ENCODE results near the gene RAB12.
"Not testable (repeated sequence)": the region's sequence is repeated elsewhere in the genome, so short reads cannot be mapped to it uniquely, and the experiment has no call there.

RAB12 gene

DNA sequence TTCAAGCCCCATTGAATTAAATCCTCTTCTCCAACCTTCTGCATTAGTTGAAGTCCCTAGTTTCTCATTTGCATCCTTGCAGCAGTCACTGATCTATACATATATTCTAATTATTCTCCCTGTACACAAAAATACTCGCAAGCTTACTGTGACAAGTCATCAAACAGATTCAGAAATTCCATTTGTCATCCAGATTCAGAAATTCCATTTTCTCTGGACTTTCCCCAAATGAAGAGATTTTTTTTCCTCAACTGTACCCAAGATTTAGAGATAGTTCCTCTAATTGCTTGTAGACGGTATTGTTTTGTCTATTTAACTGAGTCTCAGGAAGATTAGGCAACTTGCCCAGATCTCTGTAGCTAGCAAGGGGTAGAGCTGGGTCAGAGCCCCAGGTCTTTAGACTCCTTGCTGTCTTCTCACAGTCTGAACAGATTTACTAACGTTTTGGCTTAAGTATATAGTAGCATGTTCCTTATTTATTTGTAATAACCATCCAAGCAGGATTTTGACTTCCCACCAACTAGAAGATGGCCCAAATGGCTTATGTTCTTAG lies 34.2 kb downstream of the RAB12 start:
- DNase-seq (ENCODE audit: low read depth in 3 of 3, low spot score in 1 of 3): no peak

DNA sequence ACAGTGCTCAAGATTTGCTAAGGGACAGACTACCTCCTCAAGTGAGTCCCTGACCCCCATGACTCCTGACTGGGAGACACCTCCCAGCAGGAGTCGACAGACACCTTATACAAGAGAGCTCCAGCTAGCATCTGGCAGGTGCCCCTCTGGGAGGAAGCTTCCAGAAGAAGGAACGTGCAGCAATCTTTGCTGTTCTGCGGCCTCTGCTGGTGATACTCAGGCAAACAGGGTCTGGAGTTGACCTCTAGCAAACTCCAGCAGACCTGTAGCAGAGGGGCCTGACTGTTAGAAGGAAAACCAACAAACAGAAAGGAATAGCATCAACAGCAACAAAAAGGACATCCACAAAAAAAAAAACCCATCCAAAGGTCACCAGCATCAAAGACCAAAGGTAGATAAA lies 38.1 kb downstream of the RAB12 start:
- not testable (repeated sequence) for DNase-seq (ENCODE audit: low read depth in 3 of 3, low spot score in 1 of 3)

DNA sequence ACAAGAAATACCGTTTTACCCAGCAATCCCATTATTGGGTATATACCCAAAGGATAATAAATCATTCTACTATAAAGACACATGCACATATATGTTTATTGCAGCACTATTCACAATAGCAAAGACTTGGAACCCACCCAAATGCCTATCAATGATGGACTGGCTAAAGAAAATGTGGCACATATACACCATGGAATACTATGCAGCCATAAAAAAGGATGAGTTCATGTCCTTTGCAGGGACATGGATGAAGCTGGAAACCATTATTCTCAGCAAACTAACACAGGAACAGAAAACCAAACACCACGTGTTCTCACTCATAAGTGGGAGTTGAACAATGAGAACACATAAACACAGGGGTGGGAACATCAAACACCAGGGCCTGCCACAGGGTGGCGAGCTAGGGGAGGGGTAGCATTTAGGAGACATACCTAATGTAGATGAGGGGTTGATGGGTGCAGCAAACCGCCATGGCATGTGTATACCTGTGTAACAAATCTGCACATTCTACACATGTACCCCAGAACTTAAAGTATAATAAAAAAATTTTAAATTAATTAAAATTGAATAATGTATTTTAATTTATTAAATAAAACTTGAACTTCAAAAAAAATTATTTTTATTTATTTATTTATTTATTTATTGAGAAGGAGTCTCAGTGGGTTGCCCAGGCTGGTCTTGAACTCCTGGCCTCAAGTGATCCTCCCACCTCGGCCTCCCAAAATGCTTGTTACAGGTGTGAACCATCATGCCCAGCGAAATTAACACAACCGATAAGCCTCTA lies 42.4 kb downstream of the RAB12 start:
- not testable (repeated sequence) for DNase-seq (ENCODE audit: low read depth in 3 of 3, low spot score in 1 of 3)

DNA sequence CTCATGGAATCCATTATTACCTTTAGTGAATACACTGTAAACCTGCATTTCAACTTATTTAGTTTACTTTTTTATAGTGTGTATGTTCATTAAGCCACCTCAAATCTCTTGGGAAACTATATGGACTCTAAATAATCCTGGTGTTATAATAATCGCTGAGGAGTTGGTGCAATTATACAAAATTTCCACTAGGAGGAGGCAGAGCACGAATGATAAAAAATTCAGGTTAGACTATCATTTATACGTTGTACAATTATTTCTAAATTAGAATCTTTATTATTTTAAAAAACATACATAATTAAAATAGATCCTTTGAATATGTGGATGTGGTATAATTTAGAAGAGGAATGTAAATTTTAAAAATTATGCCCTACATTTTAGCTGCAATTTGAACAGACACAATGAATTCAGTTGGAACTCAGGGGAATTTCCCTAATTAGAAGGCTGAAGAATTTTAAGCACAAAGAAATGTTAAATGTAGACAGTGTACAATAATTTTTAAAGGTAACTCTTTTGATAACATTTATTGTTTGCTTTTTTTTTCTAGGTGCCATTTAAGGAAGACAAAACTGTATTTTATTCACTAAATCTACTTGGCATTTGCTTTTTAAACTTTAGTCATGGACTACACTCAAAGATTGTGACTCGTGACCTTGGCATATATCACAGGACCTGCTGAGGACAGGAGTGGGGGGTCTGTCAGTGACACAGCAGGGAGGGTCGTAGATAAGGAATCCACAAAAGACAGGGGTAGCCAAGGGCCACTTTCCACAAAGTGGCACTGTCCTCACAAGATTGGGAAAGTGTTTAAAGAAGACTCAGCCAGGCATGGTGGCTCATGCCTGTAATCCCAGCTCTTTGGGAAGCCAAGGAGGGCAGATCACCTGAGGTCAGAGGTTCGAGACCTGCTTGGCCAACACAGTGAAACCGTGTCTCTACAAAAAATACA lies 45.5 kb downstream of the RAB12 start:
- no peak for DNase-seq (ENCODE audit: low read depth in 3 of 3, low spot score in 1 of 3)

DNA sequence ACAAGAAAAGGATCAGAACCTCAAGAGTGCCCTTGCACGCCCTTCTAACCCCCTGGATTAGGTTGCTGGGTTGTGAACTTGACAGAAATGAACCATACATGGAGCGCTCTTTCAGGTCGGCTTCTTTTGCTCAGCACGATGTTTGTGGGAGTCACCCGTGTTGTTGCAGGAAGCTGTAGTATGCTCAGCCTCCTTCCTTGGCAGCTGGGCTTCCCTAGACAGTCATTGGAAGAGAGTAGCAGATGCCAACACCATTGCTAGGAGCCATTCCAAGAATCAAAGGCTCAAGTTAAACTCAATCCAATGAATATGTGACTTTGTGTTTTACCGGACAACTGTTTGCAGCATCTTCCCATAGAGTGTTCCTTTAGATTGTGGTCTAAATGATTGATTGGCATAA lies 47.0 kb downstream of the RAB12 start:
- DNase-seq (ENCODE audit: low read depth in 3 of 3, low spot score in 1 of 3): no peak

DNA sequence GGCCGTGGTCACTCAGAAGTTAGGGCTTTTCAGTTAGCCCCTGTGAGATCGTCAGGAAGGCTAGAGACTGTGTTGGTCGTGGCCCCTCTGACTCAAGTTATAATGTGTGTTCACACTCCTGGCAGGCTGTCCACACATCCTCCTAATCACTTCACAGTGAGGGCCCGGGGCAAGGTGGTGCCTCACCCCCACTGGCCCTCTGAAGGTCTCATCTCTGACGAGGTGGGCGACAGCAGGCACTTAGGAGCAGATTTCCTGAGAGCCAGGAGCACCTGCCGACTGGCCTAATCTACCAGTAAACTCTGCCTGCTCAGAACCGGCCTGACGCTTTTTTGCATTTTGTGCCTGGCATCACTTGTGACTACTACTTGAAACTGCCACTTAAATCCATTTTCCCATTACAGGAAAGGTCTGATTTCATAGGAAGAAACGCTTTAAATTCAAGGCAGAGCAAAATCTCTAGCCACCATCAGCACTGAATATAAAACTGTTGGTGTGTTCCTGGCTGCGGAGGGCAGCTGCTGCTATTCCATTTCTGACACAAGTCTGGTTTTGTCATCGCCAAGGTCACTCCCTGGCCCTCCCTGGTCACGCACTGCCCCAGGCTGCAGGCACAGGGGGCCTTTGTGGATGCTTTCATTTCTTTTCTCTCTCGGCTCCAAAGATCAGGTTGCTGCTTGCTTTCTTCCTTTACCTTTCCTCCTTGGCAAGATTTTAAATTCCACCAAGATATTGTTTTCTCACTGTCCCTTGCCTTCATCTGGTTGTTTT lies 48.0 kb downstream of the RAB12 start:
- no peak for DNase-seq (ENCODE audit: low read depth in 3 of 3, low spot score in 1 of 3)

DNA sequence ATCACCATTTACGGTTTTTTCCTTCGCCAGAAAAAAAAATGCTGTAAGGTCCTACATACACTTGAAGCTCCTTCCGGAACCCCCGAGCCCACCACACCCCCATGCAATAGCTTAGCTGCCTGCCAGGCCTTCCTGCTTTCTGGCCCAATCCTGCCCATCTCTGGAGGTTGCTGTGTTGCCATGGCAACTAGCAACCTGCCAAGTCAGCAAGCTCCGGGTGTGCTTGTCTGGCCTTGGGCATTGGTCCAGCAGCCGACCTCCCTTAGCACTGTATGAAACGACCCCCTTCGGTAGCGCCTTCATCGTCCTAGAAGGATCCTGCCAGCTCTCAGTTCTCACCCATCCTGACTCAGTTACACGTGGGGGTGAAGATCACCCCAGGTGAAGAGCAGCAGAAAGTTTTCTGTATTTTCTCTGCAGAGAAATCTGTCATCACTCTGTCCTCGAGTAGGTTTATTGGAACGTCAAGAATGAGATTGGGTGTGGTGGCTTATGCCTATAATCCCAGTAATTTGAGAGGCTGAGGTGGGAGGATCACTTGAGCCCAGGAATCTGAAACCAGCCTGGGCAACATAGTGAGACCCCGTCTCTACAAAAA lies 48.7 kb downstream of the RAB12 start:
- DNase-seq (ENCODE audit: low read depth in 3 of 3, low spot score in 1 of 3): no peak

DNA sequence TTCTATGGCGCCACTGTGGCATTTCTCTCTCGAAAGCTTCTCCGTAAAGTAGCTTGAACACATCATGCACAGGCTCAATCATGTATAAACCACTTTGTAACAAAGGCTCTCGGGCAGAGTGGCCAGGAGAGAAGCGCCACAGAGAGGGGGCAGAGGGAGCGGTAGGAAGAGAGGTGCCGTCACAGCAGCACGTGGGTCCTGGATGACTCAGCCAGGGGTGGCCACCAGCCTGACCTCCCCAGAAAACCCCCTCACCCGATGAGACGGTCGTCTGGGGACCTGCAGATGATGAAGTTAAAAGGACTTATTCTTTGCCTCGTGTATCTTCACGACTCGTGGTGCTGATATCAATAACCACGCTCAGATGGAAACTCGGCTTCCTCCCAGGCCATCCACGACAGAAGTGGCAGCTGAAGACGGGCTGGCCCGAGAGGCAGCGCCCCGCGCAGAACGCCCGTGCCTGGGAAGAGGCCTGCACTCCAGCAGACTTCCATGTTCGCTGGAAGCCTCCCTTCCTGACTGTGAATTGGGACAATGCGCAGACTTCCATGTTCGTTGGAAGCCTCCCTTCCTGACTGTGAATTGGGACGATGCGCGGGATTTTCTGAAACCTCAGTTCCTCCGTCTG lies 49.7 kb downstream of the RAB12 start:
- no peak for DNase-seq (ENCODE audit: low read depth in 3 of 3, low spot score in 1 of 3)

DNA sequence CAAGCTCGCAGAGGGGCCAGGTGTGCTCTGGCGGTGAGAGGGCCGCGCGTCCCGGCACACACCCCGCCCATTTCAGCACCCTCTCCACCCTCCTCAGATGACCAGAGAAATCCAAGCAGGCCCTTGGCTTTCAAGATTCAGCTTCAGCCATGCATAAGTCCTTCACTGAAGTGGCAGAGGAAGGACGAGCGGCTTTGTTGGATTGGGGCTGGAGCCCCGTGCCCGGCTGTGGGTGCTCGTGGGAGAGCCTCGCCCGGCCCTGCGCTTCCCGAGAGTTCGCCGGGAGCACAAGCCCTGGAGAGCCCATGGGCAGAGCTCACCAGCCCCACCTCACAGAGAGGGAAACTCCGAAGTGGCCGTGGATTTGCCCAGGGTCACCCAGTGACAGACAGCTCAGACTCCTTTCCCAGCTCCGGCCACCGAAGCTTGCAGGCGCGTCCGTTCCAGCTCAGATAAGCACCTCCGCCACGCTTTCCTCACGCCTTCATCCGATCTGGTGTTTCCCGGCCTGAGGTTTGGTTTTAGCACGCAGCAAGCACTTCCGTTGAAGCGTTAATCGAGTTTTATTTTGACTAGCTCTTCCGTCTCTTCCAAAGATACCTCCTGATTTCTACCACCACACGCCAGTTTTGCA lies 50.5 kb downstream of the RAB12 start:
- no peak for DNase-seq (ENCODE audit: low read depth in 3 of 3, low spot score in 1 of 3)

DNA sequence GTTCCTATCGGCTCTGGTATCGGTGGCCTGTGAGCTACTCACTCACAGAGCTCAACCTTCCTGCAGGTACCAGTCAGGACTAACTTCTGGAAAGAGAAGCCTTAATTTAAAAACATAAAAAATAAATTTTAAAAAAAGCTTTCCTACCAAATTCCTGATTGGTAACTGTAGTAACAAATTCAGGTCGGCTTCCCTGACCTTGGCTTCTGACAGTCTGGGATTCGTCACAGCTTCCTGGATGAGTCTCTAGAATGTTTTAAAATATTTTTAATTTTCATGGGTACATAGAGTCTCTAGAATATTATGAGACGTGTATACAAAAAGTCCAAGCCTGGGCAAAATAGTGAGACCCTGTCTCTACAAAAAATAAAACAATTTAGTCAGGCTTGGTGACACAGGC lies 51.1 kb downstream of the RAB12 start:
- DNase-seq (ENCODE audit: low read depth in 3 of 3, low spot score in 1 of 3): no peak

DNA sequence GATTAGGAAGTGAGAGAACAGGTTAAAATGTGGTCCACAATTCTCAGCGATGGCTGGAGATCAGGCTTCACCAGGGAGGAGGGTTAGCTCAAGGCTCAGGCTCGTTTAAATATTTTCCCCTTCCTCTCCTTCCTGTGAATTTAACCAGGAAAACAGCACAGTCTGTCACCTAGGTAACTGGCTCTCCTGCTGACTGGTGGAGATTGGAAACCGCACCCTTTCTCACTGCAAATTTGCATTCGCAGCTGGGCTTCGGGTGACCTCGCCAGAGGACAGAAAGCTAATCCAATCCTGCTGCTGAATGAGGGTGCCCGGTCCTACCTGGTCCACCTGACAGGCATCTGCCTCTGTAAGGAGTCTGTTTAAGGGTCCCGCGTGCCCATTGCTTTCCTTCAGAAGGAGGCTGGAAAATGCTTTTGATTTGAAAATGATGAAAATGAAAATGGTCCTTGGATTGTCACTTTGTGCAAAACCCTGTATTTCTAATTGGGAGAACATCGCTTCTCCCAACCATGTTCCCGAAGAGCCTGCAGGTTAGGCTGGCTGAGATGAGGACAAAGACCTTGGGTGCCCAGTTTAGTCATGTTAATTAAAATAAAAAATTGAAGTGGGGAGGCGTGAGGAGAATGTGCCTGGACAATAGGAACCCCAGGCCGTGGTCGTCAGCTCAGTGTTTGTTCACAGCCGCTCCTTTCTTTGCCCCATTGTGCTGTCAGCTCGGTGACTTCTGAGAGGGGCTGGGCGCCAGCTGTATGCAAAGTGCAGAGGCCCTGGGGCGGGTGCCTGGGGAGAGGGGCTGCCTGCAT lies 52.7 kb downstream of the RAB12 start:
- no peak for DNase-seq (ENCODE audit: low read depth in 3 of 3, low spot score in 1 of 3)

DNA sequence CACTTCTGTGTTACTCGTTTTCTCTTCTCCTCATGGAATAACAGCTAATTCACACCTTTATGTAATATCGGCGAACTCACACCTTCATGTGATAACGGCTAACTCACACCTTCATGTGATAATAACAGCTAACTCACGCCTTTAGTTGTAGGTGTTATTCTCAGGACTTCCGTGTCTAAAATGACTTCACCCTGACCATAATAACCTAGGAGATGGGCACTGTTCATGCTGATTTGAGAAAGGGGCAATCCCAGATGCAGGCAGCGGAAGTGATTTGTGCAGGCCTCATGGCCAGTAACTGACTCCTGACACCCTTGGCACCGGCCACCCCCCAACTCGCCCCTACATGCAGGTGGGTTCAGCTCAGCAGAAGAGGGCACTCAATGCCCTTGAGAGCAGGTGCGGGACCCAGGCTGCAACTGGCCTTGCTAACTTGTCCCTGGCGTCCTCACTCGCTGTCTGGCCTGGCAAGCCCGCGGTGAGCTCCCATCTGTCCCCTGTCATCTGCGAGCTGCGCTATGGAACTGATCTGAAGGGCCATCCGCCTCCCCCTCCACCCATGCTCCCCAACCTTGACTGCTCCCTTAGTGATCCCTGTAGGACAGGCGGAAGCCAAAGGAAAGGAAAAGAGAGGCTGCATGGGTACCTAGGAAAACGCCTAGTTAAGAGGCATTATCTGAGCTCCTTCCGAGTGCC lies 53.5 kb downstream of the RAB12 start:
- DNase-seq (ENCODE audit: low read depth in 3 of 3, low spot score in 1 of 3): no peak

DNA sequence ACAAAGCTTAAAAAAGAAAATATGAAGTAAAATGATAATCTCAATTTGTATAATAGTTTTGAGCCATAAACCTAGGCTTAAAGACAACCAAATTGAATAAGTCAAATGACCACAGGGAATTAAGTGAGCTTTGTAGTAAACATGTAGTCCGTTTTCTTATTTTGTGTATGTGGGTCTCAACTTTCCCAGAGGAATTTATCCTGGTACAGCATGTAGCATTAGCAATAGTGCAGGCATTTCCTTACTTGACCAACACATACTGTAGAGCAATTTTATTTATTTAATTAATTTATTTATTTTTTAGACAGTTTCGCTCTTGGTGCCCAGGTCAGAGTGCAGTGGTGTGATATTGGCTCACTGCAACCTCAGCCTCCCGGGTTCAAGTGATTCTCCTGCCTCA lies 58.6 kb downstream of the RAB12 start:
- DNase-seq (ENCODE audit: low read depth in 3 of 3, low spot score in 1 of 3): no peak

DNA sequence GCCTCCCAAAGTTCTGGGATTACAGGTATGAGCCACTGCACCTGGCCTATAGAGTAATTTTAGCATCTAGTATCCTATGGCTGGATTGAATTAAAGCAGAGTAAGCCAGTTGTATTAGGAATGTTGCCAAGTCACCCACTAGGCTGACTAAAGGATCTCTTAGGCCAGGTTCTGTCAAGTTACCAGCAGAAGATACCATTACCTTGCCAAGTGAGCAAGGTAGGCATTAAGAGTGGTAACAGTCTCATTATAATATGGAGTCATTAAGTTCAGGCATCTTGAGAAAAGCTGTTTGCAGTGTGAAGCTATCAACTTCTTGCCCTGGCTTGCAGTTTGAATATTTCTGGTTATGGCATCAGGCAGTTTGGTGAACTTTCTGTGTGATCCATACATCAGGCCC lies 59.1 kb downstream of the RAB12 start:
- DNase-seq (ENCODE audit: low read depth in 3 of 3, low spot score in 1 of 3): no peak

DNA sequence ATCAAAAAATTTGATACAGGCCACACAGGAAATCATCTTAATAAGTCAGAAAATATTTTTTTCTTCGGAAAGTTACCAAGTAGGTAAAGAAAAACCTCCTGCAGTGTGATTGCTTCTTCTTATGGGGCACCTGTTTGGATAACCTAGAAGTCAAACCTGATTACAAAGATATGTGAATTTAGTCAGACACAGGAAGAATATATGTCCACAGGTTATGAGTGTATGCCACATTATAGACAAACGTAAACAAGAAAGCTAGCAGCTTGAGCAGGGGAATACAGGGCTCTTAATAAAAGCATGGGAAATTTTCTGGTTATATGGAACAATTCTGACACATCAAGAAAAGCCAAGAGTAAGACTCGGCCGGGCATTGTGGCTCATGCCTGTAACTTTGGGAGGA lies 60.3 kb downstream of the RAB12 start:
- no peak for DNase-seq (ENCODE audit: low read depth in 3 of 3, low spot score in 1 of 3)

DNA sequence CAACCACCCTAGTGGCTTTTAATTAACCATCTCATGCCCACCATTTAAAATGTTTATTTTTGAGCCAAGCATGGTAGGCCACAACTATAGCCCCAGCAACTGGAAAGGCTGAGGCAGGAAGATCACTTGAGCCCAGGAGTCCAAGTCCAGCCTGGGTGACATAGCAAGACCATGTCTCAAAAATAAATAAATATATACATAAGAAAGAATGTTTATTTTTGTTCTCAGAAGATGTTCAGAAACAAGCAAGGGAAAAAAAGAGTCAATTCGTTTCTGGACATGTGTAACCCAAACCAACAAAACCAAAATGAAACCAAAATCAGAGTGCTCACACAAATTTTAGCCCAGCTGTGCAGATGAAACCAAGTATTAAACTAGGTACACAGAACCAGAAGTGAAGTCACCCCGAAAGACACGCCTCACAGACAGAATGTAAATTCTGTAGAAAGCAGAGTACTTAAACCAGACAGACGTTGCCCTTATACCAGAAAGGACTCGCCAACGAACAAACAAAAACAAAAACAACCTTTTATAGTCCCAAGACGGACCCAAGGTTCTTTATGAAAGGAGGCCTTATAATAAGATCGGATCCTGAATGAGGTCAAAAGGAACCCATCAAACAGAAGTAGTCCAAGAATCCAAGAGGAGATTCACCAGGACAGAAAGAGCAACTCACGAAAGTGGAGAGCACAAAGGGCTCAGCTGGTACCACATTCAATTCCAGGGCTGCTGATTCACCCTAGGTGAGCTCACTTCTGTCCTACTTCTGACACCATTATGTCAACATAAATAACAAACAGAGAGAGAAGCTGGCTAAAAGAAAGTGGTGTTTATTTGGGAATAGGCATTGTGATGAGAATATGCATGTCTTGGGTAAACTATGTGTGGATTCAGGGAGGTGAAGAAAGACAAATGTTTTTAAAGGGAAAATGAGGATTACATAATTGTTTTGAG lies 64.3 kb downstream of the RAB12 start:
- no peak for DNase-seq (ENCODE audit: low read depth in 3 of 3, low spot score in 1 of 3)

DNA sequence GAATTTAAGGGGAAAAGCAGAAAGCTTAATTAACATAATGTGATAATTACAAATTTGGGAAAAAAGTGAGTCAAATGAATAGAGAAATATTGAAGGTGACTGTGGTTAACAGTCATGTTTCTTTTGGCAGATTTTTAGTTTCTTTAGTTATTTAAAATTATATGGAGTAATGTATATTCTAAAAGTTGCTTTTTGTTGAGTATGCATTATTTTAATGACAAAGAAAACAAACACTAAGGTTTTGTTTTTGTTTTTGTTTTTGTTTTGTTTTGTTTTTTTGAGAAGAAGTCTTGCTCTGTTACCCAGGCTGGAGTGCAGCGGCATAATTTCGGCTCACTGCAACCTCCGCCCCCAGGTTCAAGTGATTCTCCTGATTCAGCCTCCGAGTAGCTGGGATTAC lies 65.8 kb downstream of the RAB12 start:
- DNase-seq (ENCODE audit: low read depth in 3 of 3, low spot score in 1 of 3): no peak

All from stimulated activated CD4-positive, alpha-beta T cell treated with anti-CD3 and anti-CD28 coated beads, TNF-alpha, amount 100 ng/mL, for 1 hour (primary cell).